Coronary artery (tissue), 2 donors: Measurements from ENCODE around the gene TTC5.

ENCODE experiments used
- DNase-seq: peaks from one replicate; pipeline ENCODE4 v3.0.0-alpha.2; 2017; ENCODE audit warnings: low spot score
- H3K27ac ChIP-seq, 2 donors: fragments of 200-600 bp; sonication (generic); one replicate each; pipeline ENCODE4 v1.5.1; 2016 to 2019
- H3K4me3 ChIP-seq: fragments of 200-600 bp; sonication (generic); 2 replicates; pipeline ENCODE4 v1.5.1; 2016; ENCODE audit warnings: mild to moderate bottlenecking, moderate library complexity
- CTCF ChIP-seq: fragments of 200-600 bp; sonication (generic); IDR thresholded peaks from one replicate; pipeline ENCODE4 v1.5.1; 2019; ENCODE audit warnings: antibody characterized with exemption

Gene TTC5, protein sequence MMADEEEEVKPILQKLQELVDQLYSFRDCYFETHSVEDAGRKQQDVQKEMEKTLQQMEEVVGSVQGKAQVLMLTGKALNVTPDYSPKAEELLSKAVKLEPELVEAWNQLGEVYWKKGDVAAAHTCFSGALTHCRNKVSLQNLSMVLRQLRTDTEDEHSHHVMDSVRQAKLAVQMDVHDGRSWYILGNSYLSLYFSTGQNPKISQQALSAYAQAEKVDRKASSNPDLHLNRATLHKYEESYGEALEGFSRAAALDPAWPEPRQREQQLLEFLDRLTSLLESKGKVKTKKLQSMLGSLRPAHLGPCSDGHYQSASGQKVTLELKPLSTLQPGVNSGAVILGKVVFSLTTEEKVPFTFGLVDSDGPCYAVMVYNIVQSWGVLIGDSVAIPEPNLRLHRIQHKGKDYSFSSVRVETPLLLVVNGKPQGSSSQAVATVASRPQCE

GRCh38 chr14:20305265-20306078, at the start of gene TTC5:
TSS of gene TTC5 (minus strand) at chr14:20305951. CDS start at chr14:20305937, 14 bp downstream.
- peak; percentile 88 for TF ChIP-seq CTCF
- H3K4me3 ChIP-seq = peak within 1 kb of the TSS; percentile 86
- peak; percentile 82 for DNase-seq
- peak within 1 kb of the TSS in 1 of 2 donors; percentile 73 for H3K27ac ChIP-seq

- Histone ChIP-seq H3K4me3 (no peak overlapping the region), H3K27ac (no peak overlapping the region)
- no peak for TF ChIP-seq CTCF
- DNase-seq = no peak
Observed at GRCh38 chr14:20350860-20351259, 45.1 kb upstream of the TTC5 start.

GRCh38 chr14:20350282-20350681, 44.5 kb upstream of the TTC5 start:
- no peak for TF ChIP-seq CTCF
- H3K4me3 ChIP-seq = no peak overlapping the region
- no peak for DNase-seq
- H3K27ac ChIP-seq = no peak overlapping the region

- H3K27ac ChIP-seq = no peak overlapping the region
Observed at GRCh38 chr14:20347747-20348146, 42.0 kb upstream of the TTC5 start.

GRCh38 chr14:20346713-20347112, 41.0 kb upstream of the TTC5 start:
- Histone ChIP-seq H3K27ac (no peak overlapping the region), H3K4me3 (no peak overlapping the region)
- TF ChIP-seq CTCF = no peak
- no peak for DNase-seq

More at GRCh38 chr14:20347747-20348146, 42.0 kb upstream of the TTC5 start:
- no peak overlapping the region for H3K4me3 ChIP-seq
- no peak for TF ChIP-seq CTCF
- DNase-seq = no peak

- Histone ChIP-seq H3K4me3 (no peak overlapping the region), H3K27ac (no peak overlapping the region)
- no peak for DNase-seq
- TF ChIP-seq CTCF = no peak
Observed at GRCh38 chr14:20345366-20345765, 39.6 kb upstream of the TTC5 start.
